Right lobe of liver (tissue), 4 donors: ENCODE data around the gene RBFOX2.

Source experiments
- CTCF ChIP-seq, 4 donors: fragments of 200-600 bp in 3 of 4; fragments of 450-650 bp in 1 of 4; IDR thresholded peaks; one replicate each; pipeline versions ENCODE4 v1.5.1 to v1.8.0; 2016 to 2022; ENCODE audit warnings: antibody characterized with exemption in 4 of 4, mild to moderate bottlenecking in 2 of 4
- POLR2A ChIP-seq: fragments of 450-650 bp; IDR thresholded peaks from one replicate; pipeline ENCODE4 v1.6.1; 2017; ENCODE audit warnings: antibody characterized with exemption, mild to moderate bottlenecking
- donor health status: DM: no; HTN: no; CAD: no.
- donor health status: DM: no; HTN: no; CAD: no.
- donor health status: DM: no; HTN: yes; CAD: no.

- no peak for TF ChIP-seq CTCF (IDR thresholded peaks at IDR 0.05)
- no peak for TF ChIP-seq POLR2A
These were observed 137.2 kb downstream of the RBFOX2 start for GRCh38 chr22:35891442-35891841.
